ENCODE results near the gene LSR.

GRCh38 chr19:35228177-35228930 is 20.4 kb upstream of the LSR start, which contains the start of gene FAM187B:
- TF ChIP-seq CTCF (IDR thresholded peaks at IDR 0.05 in 2 of 3, conservative IDR thresholded peaks at IDR 0.05 in 1 of 3; ENCODE audit: borderline replicate concordance in 1 of 3, insufficient read depth in 1 of 3, low read depth in 2 of 3, low read length in 2 of 3) (no peak), EZH2 (IDR thresholded peaks at IDR 0.05) (no peak)
